HG02870 (cell line): Measurements from ENCODE around the gene MMP24.

Experiments used
- ATAC-seq: cut with Tn5 transposase; IDR thresholded peaks from one replicate; pipeline ENCODE4 v1.9.1; 2021; ENCODE audit warnings: mild to moderate bottlenecking, moderate library complexity; ENCODE audit not compliant: unreplicated experiment

The MMP24 gene

GRCh38 chr20:35291654-35292503 lies 65.4 kb downstream of the MMP24 start, which contains the start of gene FAM83C:
FAM83C (minus strand) TSS chr20:35292425; CDS start chr20:35292304, 121 bp downstream.
- ATAC-seq: no peak

GRCh38 chr20:35292504-35293285 lies 66.2 kb downstream of the MMP24 start:
- ATAC-seq: no peak

- ATAC-seq: no peak
These were observed 67.1 kb downstream of the MMP24 start for GRCh38 chr20:35293303-35294292.

GRCh38 chr20:35294293-35294685 lies 67.8 kb downstream of the MMP24 start:
- ATAC-seq: no peak

GRCh38 chr20:35295058-35295457 lies 68.6 kb downstream of the MMP24 start:
- ATAC-seq: no peak

GRCh38 chr20:35295674-35296073 lies 69.2 kb downstream of the MMP24 start:
- ATAC-seq: no peak

- no peak for ATAC-seq
These were observed 69.6 kb downstream of the MMP24 start for GRCh38 chr20:35296101-35296554.

GRCh38 chr20:35297155-35297554 lies 70.7 kb downstream of the MMP24 start:
- ATAC-seq: no peak

GRCh38 chr20:35297740-35298139 lies 71.2 kb downstream of the MMP24 start:
- ATAC-seq: no peak

- ATAC-seq: no peak
These were observed 71.8 kb downstream of the MMP24 start for GRCh38 chr20:35298264-35298663.

- no peak for ATAC-seq
These were observed 73.3 kb downstream of the MMP24 start for GRCh38 chr20:35299780-35300179.

GRCh38 chr20:35300469-35301262 lies 74.2 kb downstream of the MMP24 start:
- no peak for ATAC-seq

- ATAC-seq: no peak
These were observed 74.9 kb downstream of the MMP24 start for GRCh38 chr20:35301426-35301825.

- ATAC-seq: no peak
These were observed 76.2 kb downstream of the MMP24 start for GRCh38 chr20:35302421-35303335.

GRCh38 chr20:35303382-35303734 lies 76.9 kb downstream of the MMP24 start:
- ATAC-seq: no peak

GRCh38 chr20:35303735-35304491 lies 77.4 kb downstream of the MMP24 start:
- ATAC-seq: no peak

- ATAC-seq: no peak
These were observed 78.5 kb downstream of the MMP24 start for GRCh38 chr20:35304956-35305355.
